Measurements from ENCODE around the gene BRWD1.
A peak's percentile ranks its signal among the peaks of the same experiment; 100 is the strongest.

BRWD1 gene

GRCh38 chr21:39196310-39196709 lies 117.1 kb downstream of the BRWD1 start:
- DNase-seq: no peak

- no peak for DNase-seq
These were observed 120.1 kb downstream of the BRWD1 start for GRCh38 chr21:39193380-39193779.

DNA sequence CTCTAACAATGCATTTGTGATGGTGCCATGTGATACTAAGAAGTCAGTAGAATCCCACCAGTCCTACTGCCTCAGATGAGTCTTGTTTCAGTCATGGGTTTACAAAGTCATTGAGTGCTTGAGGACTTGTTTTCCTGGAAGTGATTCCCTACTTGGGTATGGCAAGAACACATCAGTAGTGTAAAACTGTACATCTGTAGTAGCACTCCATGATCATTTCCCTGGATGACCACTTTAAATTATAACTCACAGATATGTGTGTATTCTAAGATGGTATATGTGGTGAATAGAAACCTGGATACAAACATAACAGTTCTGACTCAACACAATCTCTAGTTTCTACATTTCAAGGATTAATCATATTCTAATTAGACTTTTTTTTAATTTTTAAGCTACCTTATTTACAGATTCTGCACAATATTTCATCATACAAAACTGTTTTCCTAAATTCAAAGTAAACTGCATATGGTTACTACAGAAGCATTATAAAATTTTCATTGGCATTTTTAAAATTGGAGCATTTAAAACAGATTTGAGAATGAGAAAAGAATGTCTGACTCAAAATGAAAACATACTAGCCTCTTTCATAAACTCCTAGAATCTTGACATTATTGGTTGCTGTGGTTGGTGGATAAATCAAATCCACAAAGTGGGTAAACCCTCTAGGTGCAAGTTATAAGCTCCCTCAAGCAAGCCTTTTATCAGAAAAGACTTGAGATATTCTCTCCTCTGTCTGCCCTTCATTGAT lies 123.4 kb downstream of the BRWD1 start:
- DNase-seq: no peak

- no peak for DNase-seq
These were observed 124.8 kb downstream of the BRWD1 start for GRCh38 chr21:39188521-39189139.

DNA sequence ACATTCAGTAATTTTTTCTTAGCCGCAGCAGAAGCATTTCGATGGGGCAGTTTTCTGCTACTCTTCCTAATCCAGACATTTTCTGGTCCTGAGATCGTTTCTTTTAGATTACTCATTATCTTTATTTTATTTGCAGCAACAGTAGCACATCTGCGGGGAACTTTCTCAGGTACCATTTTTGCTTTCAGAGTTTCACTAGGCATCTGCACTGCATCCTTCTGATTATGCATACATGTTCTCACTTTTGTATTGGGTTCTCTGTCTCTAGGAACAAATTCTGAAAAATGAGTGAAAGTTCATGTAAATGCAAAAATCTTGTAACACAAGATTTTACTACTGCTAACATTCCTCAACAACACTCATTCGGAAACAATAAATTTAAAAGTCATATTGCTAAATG lies 126.3 kb downstream of the BRWD1 start:
- DNase-seq: no peak

- no peak for DNase-seq
These were observed 126.8 kb downstream of the BRWD1 start for GRCh38 chr21:39186676-39187075.

GRCh38 chr21:39185157-39185556 lies 128.3 kb downstream of the BRWD1 start:
- DNase-seq: no peak

GRCh38 chr21:39184050-39184980 lies 129.1 kb downstream of the BRWD1 start:
- DNase-seq: no peak

DNA sequence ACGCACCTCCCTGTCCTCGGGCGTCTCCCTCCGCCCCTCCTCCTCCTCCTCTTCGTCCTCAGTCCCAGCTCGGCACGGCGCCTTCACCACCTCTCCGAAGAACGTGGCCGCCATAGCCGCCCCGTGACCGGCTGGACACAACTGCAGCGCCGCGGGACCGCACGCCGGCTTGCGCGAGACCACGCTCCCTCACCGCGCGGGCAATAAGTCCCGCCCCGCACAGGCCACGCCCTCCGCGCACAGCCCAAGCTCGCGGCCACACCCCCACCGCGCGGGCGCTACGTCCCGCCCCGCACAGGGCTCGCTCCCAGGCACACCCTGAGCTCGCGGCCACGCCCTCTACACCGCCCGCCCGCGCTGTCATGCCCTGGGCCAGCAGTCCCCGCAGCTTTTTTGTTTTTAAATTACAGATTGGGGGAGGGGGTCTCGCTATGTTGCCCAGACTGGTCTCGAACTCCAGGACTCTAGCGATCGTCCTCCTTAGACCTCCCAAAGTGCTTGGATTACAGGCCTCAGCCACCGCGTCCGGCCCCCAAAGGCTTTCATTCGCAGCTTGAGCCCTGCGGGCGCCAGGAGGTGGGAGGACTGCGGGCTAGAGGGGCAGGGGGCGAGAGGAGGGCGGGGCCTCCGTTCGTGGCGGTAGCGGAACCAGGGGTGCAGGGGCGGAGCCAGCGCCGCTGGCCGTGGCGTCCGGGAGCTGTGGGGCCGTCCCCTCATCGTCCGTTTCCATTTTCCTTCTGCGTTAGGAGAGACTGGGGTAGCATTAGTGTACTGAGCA lies 130.0 kb downstream of the BRWD1 start, which contains the start of gene PSMG1:
PSMG1 (minus strand) TSS at position 180 of the 778 bp plus-strand sequence; CDS start at position 114, 66 bp downstream.
- peak; percentile 92 for DNase-seq

DNA sequence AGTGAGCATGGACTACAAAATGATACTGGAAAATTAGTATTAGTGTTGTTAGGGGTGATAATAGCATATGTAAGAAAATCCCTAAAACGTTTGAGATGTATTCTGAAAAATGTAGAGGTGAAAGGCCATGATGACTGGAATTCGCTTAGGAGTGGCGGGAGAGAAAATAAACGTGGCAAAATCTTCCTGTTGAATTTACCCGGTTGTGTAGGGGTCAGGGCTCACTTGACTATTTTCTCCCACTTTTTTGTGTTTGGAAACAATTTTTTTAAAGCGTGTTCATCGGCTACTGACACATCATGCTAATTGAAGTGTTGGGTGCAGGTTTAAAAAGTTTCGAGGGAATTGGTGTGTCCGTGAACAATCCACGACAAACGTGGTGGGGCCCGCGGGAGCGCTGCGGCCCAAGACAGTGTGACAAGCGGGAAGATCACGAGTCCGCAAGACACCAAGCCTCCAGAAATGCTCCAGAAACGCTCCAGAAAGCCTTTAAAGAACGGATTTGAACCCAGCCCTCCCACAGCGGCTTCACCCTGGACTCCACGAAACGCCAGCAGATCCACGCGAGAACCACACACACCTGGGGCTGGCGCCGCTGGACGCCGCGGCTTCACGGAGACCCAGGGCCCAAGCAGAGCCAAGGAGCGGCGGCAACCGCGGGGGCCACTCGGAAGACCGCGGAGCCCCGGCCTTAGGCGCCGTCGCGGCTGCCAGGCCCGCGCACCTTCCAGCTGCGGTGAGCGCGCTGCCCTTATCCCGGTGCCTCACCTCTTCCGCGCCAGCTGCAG lies 130.8 kb downstream of the BRWD1 start:
- DNase-seq: no peak

GRCh38 chr21:39182016-39182415 lies 131.4 kb downstream of the BRWD1 start:
- DNase-seq: no peak

DNA sequence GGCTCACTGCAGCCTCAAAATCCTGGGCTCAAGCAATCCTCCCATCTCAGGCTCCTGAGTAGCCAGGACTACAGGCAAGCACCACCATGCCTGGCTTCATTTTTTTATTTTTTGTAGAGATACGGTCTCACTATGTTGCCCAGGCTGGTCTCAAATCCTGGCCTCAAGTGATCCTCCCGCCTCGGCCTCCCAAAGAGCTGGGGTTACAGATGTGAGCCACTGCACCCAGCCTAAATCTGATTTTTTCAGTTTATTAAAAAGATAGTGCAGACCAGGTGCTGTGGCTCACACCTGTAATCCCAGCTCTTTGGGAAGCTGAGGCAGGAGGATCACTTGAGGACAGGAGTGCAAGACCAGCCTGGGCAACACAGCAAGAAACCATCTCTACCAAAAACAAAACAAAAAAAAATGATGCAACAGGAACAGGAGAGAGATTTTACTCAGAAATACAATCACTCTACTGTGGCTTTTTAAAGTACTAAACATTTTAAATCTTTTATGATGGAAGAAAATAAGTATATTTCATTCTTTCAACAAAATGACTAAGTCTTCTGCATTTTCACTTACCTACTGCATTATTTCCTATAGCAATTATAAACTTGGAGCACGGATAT lies 132.1 kb downstream of the BRWD1 start:
- DNase-seq: no peak

DNA sequence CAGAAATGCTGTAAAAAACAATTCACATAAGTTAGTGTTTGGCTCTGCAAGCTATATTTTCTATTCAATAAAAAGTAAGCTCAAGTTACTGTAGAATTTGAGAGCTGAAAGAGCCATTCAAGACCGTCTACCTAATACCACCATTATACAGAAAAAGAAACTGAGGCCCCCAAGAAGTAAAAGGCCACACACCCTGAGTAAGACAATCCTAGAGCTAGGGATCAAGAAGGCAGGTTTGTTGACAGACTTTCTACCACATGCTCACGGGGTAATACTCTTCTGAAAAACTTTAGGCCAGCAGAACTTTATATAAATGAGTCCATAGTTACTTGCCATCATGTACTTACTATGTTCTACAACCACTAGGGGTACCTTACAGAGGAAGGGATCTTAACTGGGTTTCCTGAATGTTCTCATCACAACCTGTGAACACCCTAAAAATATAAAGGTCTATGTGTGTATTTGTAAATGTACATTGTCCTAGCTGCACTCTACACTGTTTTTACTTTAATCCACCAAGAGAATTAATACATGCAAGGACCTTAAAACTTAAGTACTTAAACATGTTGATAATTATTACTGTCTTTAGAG lies 132.9 kb downstream of the BRWD1 start:
- DNase-seq: no peak

GRCh38 chr21:39178421-39178820 lies 135.0 kb downstream of the BRWD1 start:
- no peak for DNase-seq

GRCh38 chr21:39176271-39176709 lies 137.1 kb downstream of the BRWD1 start:
- DNase-seq: no peak

DNA sequence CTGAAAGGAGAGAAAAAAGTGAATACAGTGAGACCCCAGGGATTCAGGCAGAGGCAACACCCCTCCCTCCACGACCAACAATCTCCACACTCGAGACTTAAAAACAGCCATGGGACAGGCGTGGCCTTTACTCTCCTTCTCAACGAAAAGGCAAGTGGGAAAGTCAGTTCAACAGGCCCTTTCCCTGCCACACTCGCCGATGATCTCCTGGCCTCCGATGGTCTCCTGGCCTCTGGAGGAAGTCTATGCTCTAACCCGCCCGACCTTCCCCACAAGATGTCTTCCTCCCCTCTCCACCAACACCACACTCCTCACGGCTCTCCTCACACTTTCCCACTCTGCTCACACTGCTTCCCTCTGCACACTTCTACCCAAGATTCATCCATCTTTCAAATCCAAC lies 137.8 kb downstream of the BRWD1 start:
- DNase-seq: no peak

GRCh38 chr21:39175154-39175553 lies 138.3 kb downstream of the BRWD1 start:
- peak; percentile 46 for DNase-seq

DNA sequence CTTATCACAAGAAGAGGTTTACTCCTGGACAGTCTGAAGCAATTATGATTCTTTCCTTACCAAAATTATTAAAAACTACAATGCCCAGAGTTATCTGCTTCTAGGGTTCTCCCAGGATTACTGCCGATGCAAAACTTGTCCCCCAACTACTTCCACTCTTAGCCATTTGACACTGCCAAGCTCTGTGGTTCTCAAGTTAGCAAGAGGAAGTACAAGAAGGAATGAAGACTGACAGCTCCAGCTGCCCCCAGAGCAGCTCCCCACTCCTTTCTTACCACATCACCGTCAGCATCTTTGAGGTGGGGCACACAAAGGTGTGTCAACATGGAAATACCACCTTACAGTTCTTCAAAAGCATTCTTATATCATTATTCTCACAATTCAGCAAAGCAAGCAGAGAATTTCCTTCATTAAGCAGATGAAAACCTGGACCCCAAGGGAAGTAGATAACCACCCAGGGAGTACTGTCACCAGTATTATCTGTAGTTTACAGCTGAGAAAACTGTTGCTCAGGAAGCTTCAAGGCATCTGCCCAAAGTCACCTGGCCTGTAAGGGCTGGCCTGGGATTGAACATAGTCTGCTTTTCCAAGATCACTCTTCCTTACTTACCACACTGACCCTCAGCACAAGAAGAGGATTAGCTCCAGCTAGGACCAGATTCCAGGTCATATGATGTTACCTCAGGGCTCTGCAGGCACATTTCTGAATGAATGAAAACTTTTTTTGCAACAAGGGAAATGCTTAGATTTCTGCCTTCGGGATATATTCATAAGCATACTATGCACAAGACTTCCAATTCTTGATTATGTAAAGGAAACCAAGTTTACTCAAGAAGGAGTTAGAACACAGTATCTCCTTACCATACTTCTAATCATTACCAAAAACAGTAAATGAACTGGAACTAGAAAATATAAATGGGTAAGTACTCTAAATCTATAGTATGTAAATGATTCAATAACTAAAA lies 139.4 kb downstream of the BRWD1 start:
- DNase-seq: no peak

- no peak for DNase-seq
These were observed 143.5 kb downstream of the BRWD1 start for GRCh38 chr21:39169906-39170305.

- no peak for DNase-seq
These were observed 144.6 kb downstream of the BRWD1 start for GRCh38 chr21:39168800-39169199.
